Astrocyte of the hippocampus (primary cell): ENCODE data around the gene MRPL36.

Experiments
- DNase-seq: peaks from one replicate; pipeline ENCODE4 v3.0.0; 2011; ENCODE audit warnings: low read depth, low spot score

The MRPL36 gene

DNA sequence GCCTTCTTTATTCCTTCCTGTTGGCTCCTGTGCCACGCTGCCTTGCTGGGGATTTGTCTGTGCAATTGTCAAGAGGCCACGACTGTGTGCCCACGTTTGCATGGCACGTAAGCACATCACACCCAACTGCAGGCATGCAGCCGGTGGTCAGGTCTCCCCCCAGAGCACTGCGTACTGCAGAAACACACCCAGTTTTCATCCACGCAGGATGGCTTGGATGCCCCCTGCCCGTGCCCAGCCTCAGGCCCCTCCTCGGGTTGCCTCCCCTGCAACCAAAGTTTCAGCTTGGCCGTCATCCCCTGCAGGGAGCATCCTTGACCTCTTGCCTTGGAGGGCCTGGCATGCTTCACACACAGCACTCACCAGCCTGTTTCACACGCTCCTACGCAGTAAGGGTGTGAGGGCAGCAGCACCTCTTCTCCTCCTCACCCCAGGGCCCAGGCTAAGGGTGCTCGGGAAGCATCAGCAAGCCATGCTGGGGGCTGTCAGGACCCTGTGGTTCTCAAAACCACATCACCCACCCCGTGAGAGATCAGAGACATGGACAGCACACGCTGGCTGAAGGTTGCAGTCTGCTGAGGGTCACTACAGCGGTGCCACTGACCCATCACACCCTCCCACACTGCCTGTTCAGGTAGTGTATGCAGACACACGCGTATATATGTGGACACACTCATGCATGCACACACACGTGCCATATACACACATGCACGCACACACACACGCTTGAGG, 3.1 kb downstream of the MRPL36 start:
- no peak for DNase-seq

DNA sequence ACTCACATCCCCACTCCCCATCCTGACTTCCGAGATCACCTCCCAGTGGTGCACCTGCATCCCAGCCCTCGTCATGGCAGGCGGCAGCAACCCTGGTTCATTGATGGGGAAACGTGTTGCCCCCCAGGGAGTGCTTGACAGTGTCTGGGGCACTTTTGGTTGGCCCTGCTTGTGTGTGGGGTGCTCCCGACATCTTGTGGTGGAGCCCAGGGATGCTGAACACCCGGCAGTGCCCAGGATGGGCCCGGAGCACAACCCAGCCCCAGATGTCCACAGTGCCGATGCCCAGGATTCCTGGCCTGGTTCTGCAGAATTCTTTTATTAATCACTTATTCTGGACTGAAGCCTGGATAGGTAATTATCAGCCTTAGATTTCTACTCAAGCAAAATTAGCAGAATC, 3.7 kb downstream of the MRPL36 start:
- no peak for DNase-seq

DNA sequence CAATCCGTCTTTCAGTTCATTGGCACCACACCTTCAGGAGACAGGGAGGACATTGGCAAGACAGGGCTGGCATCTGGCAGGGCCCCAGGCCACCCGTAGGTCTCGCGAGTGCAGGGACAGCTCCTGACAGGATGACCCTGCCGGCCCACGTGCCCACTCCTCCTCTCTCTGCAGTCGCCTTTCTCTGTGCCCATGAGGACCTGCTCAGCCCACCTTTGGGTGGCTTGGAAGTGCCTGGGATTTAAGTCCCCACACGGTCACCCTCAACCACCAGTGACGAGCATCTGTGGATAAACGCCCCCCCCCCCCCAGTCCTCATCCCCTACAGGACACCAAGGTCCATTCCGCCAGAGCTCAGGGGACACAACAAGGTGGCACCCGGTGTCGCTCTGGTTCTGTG, 4.1 kb downstream of the MRPL36 start:
- no peak for DNase-seq

DNA sequence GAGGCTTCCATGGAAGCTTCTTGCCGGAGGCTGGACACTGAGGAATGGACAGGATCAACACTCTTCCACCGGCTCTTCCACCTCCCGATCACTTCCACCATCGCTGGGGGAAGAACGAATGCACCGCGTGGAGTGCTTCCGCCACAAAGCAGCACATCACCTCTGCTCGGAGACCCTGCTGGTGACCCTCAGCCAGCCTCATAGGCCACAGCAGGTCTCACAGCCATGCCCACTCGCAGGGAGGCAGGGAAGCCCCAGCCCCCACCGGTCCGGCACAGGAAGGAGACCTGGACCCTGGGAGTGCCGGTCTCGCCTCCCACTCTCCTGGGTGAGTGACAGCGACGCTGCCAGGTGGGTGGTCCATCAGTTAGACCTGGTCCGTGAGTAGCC, 4.7 kb downstream of the MRPL36 start:
- no peak for DNase-seq

DNA sequence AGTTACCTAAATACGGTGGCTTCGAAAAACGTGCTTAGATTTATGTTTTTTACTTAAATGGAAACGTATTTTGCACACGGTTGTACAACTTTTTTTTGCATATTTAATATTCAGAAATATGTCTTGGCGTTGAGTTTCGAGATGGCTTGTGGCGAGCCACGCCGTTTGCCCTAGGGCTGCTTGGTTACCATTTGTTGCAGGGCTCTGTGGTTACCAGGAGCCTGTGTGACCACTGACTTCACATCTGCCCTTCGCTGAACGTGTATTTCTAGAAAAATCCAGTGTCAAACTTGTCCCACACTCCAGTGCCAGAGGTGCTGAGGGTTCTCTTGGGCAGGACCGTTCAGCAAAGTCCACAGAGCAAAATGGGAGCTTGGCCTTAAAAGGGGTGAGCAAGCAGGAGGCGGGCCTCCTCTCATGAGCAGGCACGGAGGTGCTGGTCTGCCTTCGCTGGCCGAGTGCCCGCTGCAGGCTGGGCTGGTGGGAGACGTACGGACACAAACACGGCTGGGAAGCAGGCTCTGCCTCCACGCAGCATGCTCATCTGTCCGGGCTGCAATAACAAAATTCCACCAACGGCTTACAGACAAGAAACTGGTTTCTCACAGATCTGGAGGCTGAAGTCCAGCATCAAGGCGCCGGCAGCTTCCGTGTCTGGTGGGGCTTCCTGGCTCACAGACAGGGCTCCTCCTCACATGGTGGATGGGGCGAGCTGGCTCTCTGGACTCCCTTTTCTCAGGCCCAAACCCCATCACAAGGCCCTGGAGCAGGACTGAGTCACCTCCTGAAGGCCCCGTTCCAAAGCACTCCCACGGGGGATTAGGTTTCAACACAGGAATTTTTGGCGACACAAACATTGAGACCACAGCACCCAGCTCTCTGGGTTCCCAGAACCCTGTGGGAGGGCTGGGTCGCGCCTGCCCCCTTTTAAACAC, 5.4 kb downstream of the MRPL36 start:
- peak; percentile 92 for DNase-seq

DNA sequence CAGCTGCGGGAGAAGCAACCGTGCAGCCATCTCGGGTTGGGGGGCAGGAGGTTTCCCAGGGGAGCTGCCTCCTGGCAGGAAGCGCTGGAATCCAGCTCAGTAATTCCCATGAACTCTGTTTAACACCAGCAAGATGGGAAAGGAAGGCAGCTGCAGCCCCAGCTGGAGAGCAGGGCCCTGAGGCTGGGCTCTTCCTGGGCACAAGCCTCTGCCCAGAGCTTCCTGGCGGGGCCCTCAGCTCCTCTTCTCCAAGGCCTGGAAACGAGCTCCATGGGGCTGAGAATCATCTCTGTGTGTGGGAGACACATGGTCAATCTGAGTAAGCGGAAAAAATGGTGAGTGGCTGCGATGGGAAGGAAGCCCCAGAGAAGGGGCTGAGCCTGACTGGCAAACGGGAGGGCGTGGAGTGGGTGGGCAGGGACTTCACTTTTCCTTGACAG, 6.3 kb downstream of the MRPL36 start:
- DNase-seq = no peak

DNA sequence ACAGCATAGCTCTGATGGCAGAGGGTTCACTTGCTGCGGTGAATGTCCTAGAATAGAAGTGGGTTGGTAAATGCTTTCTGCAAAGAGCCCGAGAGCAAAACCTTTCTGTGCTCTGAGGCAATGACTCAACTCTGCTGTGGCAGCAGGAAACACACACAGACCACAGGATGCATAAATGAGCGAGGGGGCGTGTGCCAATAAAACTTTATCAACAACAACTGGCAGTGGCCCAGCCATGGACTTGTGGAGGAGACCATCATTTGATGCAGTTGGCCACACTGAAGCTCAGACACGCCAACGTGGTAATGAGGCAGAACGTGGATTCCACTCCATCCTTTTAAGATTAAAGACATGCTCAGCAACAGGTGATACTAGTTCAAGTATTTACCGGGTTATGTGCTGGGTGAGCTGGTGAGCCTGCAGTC, 6.8 kb downstream of the MRPL36 start:
- peak; percentile 89 for DNase-seq

DNA sequence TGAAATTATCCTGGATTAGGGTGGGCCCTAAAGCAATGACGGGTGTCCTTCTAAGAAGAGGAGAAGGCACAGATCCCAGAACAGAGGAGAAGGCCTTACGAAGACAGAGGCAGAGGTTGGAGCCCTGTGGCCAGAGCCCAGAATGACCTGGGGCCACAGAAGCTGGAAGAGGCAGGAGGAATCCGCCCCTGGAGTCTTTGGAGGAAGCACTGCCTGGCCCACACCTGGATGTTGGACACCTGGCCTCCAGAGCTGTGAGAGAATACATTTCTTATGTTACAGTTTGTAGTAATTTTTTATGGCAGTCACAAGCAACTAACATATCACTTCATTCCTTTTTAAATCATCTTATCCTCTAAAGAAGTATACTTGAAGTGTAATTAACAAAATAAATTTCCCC, 8.5 kb downstream of the MRPL36 start:
- DNase-seq = no peak

DNA sequence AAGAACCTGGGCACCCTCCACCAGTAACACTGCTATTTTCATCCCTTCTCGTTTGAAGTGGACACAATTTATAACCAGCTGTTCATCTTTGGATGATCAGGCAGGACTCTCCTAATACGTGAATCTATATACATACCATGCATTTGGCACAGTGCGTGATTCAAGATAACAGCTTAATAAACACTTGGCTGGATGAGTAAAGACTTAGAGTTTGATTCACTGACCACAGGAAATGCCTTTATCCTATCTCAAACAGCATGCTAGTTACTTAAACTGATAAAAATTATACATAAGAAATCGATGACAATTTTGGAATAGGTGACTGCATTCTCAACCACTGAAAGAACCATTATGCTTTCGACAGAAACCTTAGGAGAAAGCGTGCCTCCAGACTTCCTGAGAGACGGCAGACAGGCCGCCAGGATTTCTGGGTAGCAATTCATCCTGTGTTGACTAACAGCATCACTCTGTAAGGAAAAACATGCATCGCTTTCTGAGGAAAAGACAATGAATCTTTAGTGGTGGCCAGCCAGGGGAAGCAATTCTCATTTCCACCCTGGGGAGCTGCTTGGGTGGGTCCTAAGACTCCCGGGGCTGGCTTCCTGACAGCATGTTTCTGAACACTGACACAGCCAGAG, 9.7 kb downstream of the MRPL36 start:
- peak; percentile 76 for DNase-seq

DNA sequence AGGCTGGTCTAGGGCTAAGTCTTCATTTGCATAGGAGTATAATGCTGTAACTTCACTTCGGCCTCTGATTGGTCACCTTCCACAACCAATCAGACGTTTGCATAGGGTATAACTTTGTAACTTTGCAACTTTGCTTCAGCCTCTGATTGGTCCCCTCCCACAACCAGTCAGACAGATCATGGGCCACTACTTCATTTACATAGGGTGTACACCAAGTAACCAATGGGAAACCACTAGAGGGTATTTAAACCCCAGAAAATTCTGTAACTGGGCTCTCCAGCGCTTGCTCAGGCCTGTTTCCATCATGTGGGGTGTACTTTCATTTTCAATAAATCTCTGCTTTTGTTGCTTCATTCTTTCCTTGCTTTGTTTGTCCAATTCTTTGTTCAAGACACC, 10.2 kb downstream of the MRPL36 start:
- DNase-seq = peak; percentile 60

DNA sequence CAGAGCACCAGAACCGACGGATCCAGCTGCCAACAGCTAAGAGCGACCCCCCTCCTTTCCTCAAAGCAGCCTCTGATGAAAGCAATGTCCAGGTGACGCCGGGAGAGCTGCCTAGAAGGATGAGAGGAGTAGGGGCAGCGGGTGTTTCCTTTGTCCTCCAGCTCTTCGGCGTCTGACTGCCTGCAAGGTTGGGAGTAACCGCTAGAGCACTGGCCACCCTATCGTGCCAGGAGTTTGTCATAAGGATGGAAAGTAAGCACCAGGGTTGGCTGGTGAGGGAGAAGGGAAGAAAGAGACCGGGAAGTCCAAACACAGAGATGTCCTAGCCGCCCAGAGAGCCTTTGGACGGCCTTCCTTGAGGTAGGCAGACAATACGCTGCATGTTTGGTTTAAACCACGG, 10.8 kb downstream of the MRPL36 start:
- DNase-seq = no peak

DNA sequence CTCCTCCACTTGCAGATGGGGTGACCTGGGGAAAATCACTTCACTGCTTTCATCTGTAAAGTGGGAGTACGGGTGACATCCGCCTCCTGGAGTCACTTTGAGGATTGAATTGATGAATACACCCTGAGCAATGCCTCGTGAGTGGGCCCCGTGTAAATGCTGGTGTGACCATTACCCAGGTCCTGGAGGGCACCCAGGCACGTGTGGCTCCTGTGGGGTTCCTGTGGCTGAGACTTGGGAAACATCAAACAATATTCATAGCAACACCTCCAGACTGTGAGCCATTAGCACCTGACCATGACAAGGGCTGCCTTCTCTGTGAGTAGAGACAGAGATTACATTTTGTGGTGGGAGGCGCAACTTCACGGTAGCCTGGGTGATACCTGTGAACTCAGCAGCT, 11.4 kb downstream of the MRPL36 start:
- no peak for DNase-seq

DNA sequence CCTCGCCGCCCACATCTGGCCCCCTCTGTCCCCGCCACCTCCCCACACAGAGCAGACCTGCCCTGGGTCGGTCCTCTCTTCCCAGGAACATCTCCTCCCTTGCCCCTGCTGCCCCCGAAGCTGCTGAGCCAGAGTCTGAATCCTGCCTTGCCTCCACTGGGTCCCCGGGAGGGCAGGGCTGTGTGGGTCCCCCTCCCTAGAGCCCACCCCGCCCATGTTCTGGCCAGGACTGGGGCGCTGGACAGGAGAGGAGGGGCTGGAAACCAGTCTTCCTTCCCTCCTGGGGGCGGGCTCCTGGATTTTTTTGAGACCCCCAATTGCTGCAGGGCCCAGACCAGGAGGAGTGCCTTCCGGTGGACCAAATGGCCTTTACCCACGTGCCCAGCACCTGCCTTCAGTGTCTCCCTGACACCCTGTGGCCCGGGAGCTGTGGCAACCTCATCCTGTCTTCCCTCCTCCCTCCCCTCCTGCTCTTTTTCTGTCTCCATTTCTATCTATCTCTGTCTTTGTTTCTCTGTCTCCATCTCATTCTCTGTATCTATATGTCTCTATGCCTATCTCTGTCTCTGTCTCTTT, 12.1 kb downstream of the MRPL36 start:
- DNase-seq = no peak

DNA sequence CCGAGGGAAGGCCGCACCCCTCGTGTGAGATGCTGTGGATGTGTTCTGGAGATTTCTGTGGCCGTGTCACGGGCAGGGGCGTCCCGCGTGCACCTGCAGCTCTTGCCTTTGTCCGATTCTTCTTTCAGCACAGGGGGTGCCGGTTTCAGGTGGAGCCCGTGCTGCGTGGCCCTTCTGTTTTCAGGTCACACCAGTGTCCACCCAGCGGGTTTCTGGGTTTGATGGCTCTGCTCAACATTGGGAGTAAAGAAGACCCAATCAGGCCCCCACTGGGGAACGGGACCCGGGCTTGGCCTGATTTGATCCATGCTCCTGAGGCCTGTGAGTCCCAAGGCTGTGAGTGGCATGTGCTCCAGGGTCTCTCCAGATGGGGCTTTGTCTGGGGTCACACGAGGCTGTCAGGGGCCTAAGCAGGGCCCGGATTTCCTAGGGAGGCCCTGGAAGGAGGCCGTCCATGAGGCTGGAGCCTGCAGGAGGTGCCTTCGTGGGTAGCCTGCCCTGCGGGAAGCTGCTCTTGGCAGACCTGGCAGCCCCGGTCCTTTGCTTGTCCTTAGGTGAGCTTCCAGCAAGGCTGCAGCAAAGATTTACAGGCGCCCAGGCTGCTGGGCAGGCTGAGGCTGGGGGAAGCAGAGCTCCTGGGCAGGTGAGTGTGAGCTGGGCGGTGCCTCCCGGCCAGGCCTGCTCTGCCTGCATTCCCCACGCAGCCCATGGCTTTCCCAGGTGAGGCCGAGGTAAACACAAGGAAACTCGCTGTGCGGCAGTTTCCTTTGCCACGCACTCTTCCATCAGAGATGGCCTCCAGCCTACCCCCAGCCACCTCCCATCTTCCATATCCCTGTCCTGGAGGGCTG, 12.8 kb downstream of the MRPL36 start:
- no peak for DNase-seq

DNA sequence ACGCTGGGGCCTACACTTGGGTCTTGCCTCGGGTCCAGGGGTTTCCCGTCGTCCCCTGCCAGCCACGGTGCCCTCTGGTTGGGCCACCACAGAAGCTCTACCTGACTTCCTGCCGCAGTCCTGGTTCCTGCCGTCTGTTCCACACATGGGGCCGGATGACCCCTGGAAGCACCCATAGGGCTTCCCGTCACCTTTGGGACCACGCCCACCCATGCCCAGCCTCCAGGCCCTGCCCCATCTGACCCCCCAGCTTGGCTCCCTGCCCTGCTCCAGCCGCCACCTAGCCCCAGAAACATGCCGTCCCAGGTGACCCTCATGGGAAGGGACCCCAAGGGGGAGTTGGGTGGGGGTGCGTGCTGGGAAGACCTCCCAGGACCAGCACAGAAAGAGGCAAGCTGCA, 13.7 kb downstream of the MRPL36 start:
- DNase-seq = no peak

DNA sequence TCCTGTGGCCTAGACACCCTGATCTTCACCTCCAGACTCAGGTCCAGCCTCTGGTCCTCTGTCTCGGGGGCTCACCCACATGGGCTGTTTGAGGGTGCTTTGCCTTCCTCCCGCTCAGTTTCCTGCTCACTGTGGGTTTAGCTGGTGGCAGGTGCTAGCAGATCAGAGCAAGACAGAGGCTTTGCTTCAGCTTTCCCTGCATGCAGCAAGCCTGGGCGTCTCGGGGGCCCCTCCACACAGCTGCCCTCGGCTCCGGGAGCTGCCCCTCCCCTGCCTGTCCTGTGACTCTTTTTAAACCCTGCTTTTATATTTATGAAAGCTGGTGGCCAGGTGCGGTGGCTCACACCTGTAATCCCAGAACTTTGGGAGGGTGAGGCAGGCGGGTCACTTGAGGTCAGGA, 14.6 kb downstream of the MRPL36 start:
- no peak for DNase-seq

DNA sequence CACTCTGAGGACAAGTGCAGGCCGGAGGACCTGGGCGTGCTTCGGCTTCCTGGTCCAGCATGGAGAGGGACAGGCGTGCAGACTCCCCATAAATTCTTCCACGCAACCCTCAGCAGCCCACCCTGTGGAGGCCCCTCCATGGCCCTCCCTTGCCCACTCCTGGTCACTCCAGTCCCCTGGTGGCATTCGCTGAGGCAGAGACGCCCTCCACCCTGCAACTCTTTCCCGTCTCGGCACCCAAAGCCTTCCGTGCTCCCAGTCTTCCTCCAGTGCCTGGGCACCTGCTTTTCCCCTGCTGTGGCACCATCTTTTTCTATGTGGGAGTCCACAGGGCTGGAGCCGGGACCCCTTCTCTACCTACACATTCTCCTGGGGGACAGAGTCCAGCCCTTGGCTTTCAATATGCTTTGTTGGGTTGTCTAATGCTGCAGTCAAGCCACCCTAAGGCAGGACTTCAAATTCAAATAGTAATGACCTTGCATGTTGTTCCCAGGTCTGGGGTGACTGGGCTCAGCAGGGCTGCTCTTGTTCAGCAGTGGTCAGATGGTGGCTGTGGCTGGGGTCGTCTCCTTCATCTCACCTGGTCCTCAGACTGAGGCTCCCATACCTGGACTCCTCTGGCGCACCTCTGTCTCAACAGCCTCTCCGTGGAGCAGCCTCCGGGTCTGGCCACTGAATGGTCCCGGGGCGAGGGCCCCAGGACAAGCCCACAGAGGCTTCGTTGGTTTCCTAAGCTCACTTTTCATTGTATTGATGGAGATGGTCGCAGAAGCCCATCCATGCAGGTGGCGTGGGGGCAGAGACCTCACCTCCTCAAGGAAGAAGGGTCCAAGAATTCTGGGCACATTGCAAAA, 15.2 kb downstream of the MRPL36 start:
- DNase-seq = no peak

DNA sequence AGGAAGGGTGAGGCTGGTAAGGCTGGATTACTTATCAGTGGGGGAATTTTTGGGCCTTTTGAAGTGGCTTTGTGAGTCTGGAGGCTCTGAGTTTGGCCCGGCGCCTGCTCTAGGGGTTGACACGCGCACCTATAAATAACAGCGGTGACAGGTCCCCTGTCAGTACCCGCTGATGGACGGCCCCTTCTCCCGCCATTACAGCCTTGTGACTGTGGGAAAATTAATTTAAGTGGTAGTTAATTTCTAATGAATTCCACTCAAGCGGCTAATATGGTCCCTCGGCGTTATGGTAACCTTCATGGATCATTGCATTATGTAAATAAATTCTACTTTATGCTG, 16.5 kb downstream of the MRPL36 start:
- peak; percentile 80 for DNase-seq

DNA sequence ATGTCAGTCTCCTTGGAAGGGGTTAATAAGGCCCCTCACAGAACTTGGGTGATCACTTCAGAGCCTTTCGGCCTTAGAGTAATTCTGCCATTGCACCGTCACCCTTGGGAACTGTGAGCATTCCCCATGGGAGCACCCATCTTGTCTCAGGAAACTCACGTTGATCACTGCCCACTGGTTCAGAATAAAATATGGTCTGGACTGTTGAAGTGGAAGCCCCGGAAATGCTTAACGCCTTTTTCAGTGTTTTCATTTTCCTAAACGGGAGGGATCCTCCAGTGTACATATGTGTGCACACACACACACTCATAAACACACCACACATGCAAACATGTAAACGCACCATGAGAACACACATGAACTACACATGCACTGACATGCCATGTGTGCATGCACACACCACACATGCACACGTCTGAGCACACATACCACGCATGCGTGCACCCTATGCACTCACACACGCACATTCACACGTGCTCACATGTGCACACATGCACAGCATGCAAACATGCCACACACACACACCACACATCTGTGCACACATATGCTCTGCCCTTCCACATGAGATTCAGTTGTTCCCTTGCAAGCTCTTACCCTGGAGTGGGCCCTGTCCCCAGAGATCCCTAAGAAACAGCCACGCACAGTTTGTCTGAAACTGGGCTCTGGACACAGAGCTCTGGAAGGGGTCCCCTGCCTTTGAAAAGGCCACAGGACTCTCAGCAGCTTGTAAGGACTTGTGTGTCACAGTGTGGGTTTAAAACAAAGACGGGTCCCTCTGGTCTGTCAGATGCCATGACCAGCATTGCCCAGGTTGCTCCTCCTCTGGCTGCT, 17.0 kb downstream of the MRPL36 start:
- no peak for DNase-seq
